ENCODE measurements around the gene ANKRD35. TPM values are rescaled to one million over a fixed set of nuclear protein-coding genes. Genes with fewer than 3 reads are reported as not detected.

The ANKRD35 gene
- total RNA-seq, 1 experiment from 2014 or later, result not detected

GRCh38 chr1:145826030-145826429, 59.6 kb downstream of the ANKRD35 start:
- Histone ChIP-seq H3K27me3 (ENCODE audit: insufficient read depth, low read length) (no peaks in the 10 kb centered on the region), H3K4me1 (ENCODE audit: control insufficient read depth in 1 of 2, insufficient read depth in 2 of 2, low read length in 2 of 2) (peaks cover 2 to 7% of the 10 kb centered on the region in 2 experiments; a peak in 1 of 4 replicates), H3K9ac (ENCODE audit: low read length) (no peak overlapping the region), H2AFZ (ENCODE audit: low read depth, low read length, poor library complexity, severe bottlenecking) (no peak overlapping the region), H3K79me2 (ENCODE audit: insufficient read depth, low read length) (peaks cover 31% of the 10 kb centered on the region), H3K4me3 (replicated peaks in 1 of 2; ENCODE audit: low read depth in 1 of 2, low read length in 2 of 2) (no peak overlapping the region), H3K27ac (ENCODE audit: low read depth, low read length) (no peak overlapping the region), H3K4me2 (ENCODE audit: low read length) (no peak overlapping the region), H4K20me1 (ENCODE audit: insufficient read depth) (no peaks in the 10 kb centered on the region), H3K9me3 (ENCODE audit: control insufficient read depth in 1 of 2, insufficient read depth in 1 of 2, low read depth in 1 of 2, low read length in 2 of 2) (no peaks in the 10 kb centered on the region), H3K9me2 (ENCODE audit: insufficient read depth) (no peaks in the 10 kb centered on the region), H3K36me3 (ENCODE audit: control insufficient read depth in 1 of 2, insufficient read depth in 2 of 2, low read length in 2 of 2) (peaks cover 39 to 44% of the 10 kb centered on the region in 2 experiments)
- ChIA-PET POLR2A (interaction anchor here (1.9 kb wide), 1 partner anchor 9 kb away, joined by 4 read pairs; no protein-coding TSS in a partner anchor), CTCF (interaction anchor here (1.0 to 2.0 kb wide), 2 partner anchors 19 to 105 kb away, joined by 3 to 6 read pairs; partner anchors contain the start of gene NUDT17), RAD21 (ENCODE audit: low non-redundant PET in 1 of 2, low total read pairs in 2 of 2, uncharacterized antibody in 2 of 2, unreplicated experiment in 2 of 2) (no interaction called here)
- BruUV-seq (replicated peaks), result no TSS peak
- intact Hi-C loops (cut with micrococcal nuclease), result no loop called here
- TF ChIP-seq TCF7L2 (IDR thresholded peaks at IDR 0.05; ENCODE audit: borderline replicate concordance, extremely low read depth, insufficient read depth, insufficient read length) (no peak), POLR2AphosphoS5 (IDR thresholded peaks at IDR 0.05; ENCODE audit: low read depth, low read length) (no peak), CTCF (IDR thresholded peaks at IDR 0.05 in 2 of 3, conservative IDR thresholded peaks at IDR 0.05 in 1 of 3; ENCODE audit: borderline replicate concordance in 1 of 3, insufficient read depth in 1 of 3, low read depth in 2 of 3, low read length in 2 of 3) (0 out of 6 replicates have a peak, but pooled peaks of 1 of the 3 experiments have one; percentile 21), FOSL1 (IDR thresholded peaks at IDR 0.05; ENCODE audit: low read depth) (no peak)
- DNase-seq (ENCODE audit: low read depth, low spot score) (no peak), ATAC-seq (no peak)

- RAD21 ChIA-PET (ENCODE audit: low non-redundant PET in 1 of 2, low total read pairs in 2 of 2, uncharacterized antibody in 2 of 2, unreplicated experiment in 2 of 2), result no interaction called here
- intact Hi-C loops (cut with micrococcal nuclease), result loop anchor here (5.0 kb wide), 1 partner anchor 42 kb away; no protein-coding TSS in a partner anchor
- Histone ChIP-seq H3K4me1 (ENCODE audit: control insufficient read depth in 1 of 2, insufficient read depth in 2 of 2, low read length in 2 of 2) (peaks cover 3 to 8% of the 10 kb centered on the region in 2 experiments; a peak in 2 of 4 replicates), H2AFZ (ENCODE audit: low read depth, low read length, poor library complexity, severe bottlenecking) (peak overlapping the region; percentile 13), H3K9ac (ENCODE audit: low read length) (peak overlapping the region; percentile 90), H3K27ac (ENCODE audit: low read depth, low read length) (peak overlapping the region; percentile 83), H3K4me2 (ENCODE audit: low read length) (peak overlapping the region; percentile 88), H3K79me2 (ENCODE audit: insufficient read depth, low read length) (peaks cover 31% of the 10 kb centered on the region), H3K27me3 (ENCODE audit: insufficient read depth, low read length) (no peaks in the 10 kb centered on the region), H3K4me3 (replicated peaks in 1 of 2; ENCODE audit: low read depth in 1 of 2, low read length in 2 of 2) (peak overlapping the region; percentile 71 to 84), H3K9me3 (ENCODE audit: control insufficient read depth in 1 of 2, insufficient read depth in 1 of 2, low read depth in 1 of 2, low read length in 2 of 2) (no peaks in the 10 kb centered on the region), H3K9me2 (ENCODE audit: insufficient read depth) (no peaks in the 10 kb centered on the region), H3K36me3 (ENCODE audit: control insufficient read depth in 1 of 2, insufficient read depth in 2 of 2, low read length in 2 of 2) (peaks cover 30 to 34% of the 10 kb centered on the region in 2 experiments), H4K20me1 (ENCODE audit: insufficient read depth) (no peaks in the 10 kb centered on the region)
- DNase-seq (ENCODE audit: low read depth, low spot score), result no peak
- POLR2A ChIA-PET, result interaction anchor here (0.8 to 1.2 kb wide), 3 partner anchors 8 to 35 kb away, joined by 3 to 5 read pairs (median 3); partner anchors contain the start of gene PIAS3
- no peak for ATAC-seq
- CTCF ChIA-PET, result interaction anchor here (1.1 kb wide), 1 partner anchor 35 kb away, joined by 5 read pairs; the partner anchor contains the start of gene PIAS3
- TSS peak; percentile 66 for BruUV-seq (replicated peaks)
- no peak for TF ChIP-seq ZNF274 (IDR thresholded peaks at IDR 0.05; ENCODE audit: low read depth, low read length)
- TF ChIP-seq JUND (IDR thresholded peaks at IDR 0.05), result no peak
- TF ChIP-seq EGR1 (IDR thresholded peaks at IDR 0.05; ENCODE audit: low read depth), result no peak
- no peak for TF ChIP-seq SIN3A (IDR thresholded peaks at IDR 0.05; ENCODE audit: low read depth)
- no peak for TF ChIP-seq EZH2phosphoT487 (IDR thresholded peaks at IDR 0.05; ENCODE audit: borderline replicate concordance)
- no peak for TF ChIP-seq TCF7L2 (IDR thresholded peaks at IDR 0.05; ENCODE audit: borderline replicate concordance, extremely low read depth, insufficient read depth, insufficient read length)
- TF ChIP-seq SRF (IDR thresholded peaks at IDR 0.05; ENCODE audit: low read depth), result no peak
- no peak for TF ChIP-seq RAD21 (IDR thresholded peaks at IDR 0.05; ENCODE audit: low read depth)
- no peak for TF ChIP-seq SP1 (IDR thresholded peaks at IDR 0.05; ENCODE audit: low read depth)
- TF ChIP-seq POLR2AphosphoS5 (IDR thresholded peaks at IDR 0.05; ENCODE audit: low read depth, low read length), result no peak
- TF ChIP-seq YY1 (IDR thresholded peaks at IDR 0.05; ENCODE audit: extremely low read depth, insufficient replicate concordance, low read depth, low read length), result no peak
- no peak for TF ChIP-seq ZBTB33 (IDR thresholded peaks at IDR 0.05; ENCODE audit: extremely low read depth, insufficient replicate concordance, low read length)
- TF ChIP-seq CBX3 (IDR thresholded peaks at IDR 0.05; ENCODE audit: low read depth), result no peak
Measured at GRCh38 chr1:145824499-145824842, 61.2 kb downstream of the ANKRD35 start.

All from HCT116 (cell line).